HG03575 (cell line): ENCODE measurements around the gene HOXD1.

ENCODE experiments used
- ATAC-seq: cut with Tn5 transposase; IDR thresholded peaks from one replicate; pipeline ENCODE4 v1.9.1; 2021; ENCODE audit not compliant: unreplicated experiment, insufficient number of reproducible peaks, low FRiP score; ENCODE audit errors: extremely low read depth

Gene HOXD1

GRCh38 chr2:176151442-176152287 is 36.8 kb upstream of the HOXD1 start, which contains the start of gene HOXD4:
Gene HOXD4 (plus strand): TSS chr2:176151550. CDS start chr2:176151634, 84 bp downstream.
- ATAC-seq: no peak

GRCh38 chr2:176152350-176153181 is 35.9 kb upstream of the HOXD1 start:
- no peak for ATAC-seq

GRCh38 chr2:176154576-176155252 is 33.8 kb upstream of the HOXD1 start:
- no peak for ATAC-seq

GRCh38 chr2:176155356-176156044 is 33.0 kb upstream of the HOXD1 start:
- ATAC-seq: no peak

GRCh38 chr2:176156301-176156806 is 32.1 kb upstream of the HOXD1 start:
- no peak for ATAC-seq

- ATAC-seq: no peak
Measured at GRCh38 chr2:176156807-176157498, 31.5 kb upstream of the HOXD1 start, which contains the start of gene HOXD3. Gene HOXD3 (plus strand): TSS chr2:176157307. CDS start chr2:176169115, 11,808 bp downstream.

GRCh38 chr2:176157499-176158185 is 30.8 kb upstream of the HOXD1 start:
- no peak for ATAC-seq

GRCh38 chr2:176158186-176158591 is 30.3 kb upstream of the HOXD1 start:
- ATAC-seq: no peak

GRCh38 chr2:176158855-176159662 is 29.4 kb upstream of the HOXD1 start:
- ATAC-seq: no peak

GRCh38 chr2:176159663-176160250 is 28.7 kb upstream of the HOXD1 start:
- no peak for ATAC-seq

- no peak for ATAC-seq
Measured at GRCh38 chr2:176160251-176160985, 28.1 kb upstream of the HOXD1 start.

- no peak for ATAC-seq
Measured at GRCh38 chr2:176160986-176161824, 27.3 kb upstream of the HOXD1 start.

- no peak for ATAC-seq
Measured at GRCh38 chr2:176161825-176162626, 26.4 kb upstream of the HOXD1 start.
